ENCODE results near the gene CTTNBP2NL.
"Not testable (repeated sequence)": the region's sequence is repeated elsewhere in the genome, so short reads cannot be mapped to it uniquely, and the experiment has no call there.

The CTTNBP2NL gene

GRCh38 chr1:112431038-112431437, 35.0 kb downstream of the CTTNBP2NL start:
- DNase-seq, result no peak

GRCh38 chr1:112435448-112435847, 39.4 kb downstream of the CTTNBP2NL start:
- DNase-seq, result no peak

GRCh38 chr1:112436384-112437156, 40.6 kb downstream of the CTTNBP2NL start:
- DNase-seq, result no peak

GRCh38 chr1:112438156-112438555, 42.1 kb downstream of the CTTNBP2NL start:
- not testable (repeated sequence) for DNase-seq

- DNase-seq, result no peak
Measured at GRCh38 chr1:112439592-112439991, 43.6 kb downstream of the CTTNBP2NL start.

- no peak for DNase-seq
Measured at GRCh38 chr1:112440574-112440973, 44.6 kb downstream of the CTTNBP2NL start.

- no peak for DNase-seq
Measured at GRCh38 chr1:112444269-112444668, 48.3 kb downstream of the CTTNBP2NL start.

- no peak for DNase-seq
Measured at GRCh38 chr1:112445596-112445995, 49.6 kb downstream of the CTTNBP2NL start.

GRCh38 chr1:112446411-112446810, 50.4 kb downstream of the CTTNBP2NL start:
- DNase-seq, result no peak

GRCh38 chr1:112448904-112449629, 53.1 kb downstream of the CTTNBP2NL start:
- no peak for DNase-seq

- no peak for DNase-seq
Measured at GRCh38 chr1:112449630-112449983, 53.6 kb downstream of the CTTNBP2NL start.

- DNase-seq, result no peak
Measured at GRCh38 chr1:112450773-112451172, 54.8 kb downstream of the CTTNBP2NL start.

- not testable (repeated sequence) for DNase-seq
Measured at GRCh38 chr1:112451301-112451700, 55.3 kb downstream of the CTTNBP2NL start.

GRCh38 chr1:112453876-112454275, 57.9 kb downstream of the CTTNBP2NL start:
- DNase-seq, result no peak

- DNase-seq, result no peak
Measured at GRCh38 chr1:112454316-112454715, 58.3 kb downstream of the CTTNBP2NL start.

- DNase-seq, result no peak
Measured at GRCh38 chr1:112457241-112457640, 61.2 kb downstream of the CTTNBP2NL start.

- no peak for DNase-seq
Measured at GRCh38 chr1:112457955-112458354, 61.9 kb downstream of the CTTNBP2NL start.

- DNase-seq, result no peak
Measured at GRCh38 chr1:112458756-112459155, 62.7 kb downstream of the CTTNBP2NL start.

GRCh38 chr1:112460615-112461014, 64.6 kb downstream of the CTTNBP2NL start:
- DNase-seq, result no peak

- DNase-seq, result no peak
Measured at GRCh38 chr1:112461200-112461871, 65.3 kb downstream of the CTTNBP2NL start.

- DNase-seq, result no peak
Measured at GRCh38 chr1:112462953-112463279, 66.9 kb downstream of the CTTNBP2NL start.

GRCh38 chr1:112464501-112464900, 68.5 kb downstream of the CTTNBP2NL start:
- no peak for DNase-seq

GRCh38 chr1:112465122-112465521, 69.1 kb downstream of the CTTNBP2NL start:
- no peak for DNase-seq

GRCh38 chr1:112466078-112466660, 70.2 kb downstream of the CTTNBP2NL start:
- no peak for DNase-seq
